IMR-90 (cell line): Measurements from ENCODE around the gene AQP1. TPM values are rescaled to one million over a fixed set of nuclear protein-coding genes. Genes with fewer than 3 reads are reported as not detected.

ENCODE experiments used
- ATAC-seq: fragments of 200-7000 bp; cut with Tn5 transposase; 2 replicates; pipeline ENCODE4 v1.9.1; 2020; ENCODE audit warnings: low read depth, mild to moderate bottlenecking, moderate library complexity
- BruUV-seq: library from RNA; stranded (reverse); fragments of 400-500 nt; replicated peaks from 2 replicates; lab custom pipeline; 2021; lab: Mats Ljungman, UMichigan
- CTCF ChIA-PET: fragments of 300-600 bp; formaldehyde crosslinking; extraction: SDS; loops from one replicate; lab custom pipeline; 2021; ENCODE audit warnings: antibody characterized with exemption; lab: Yijun Ruan, JAX
- POLR2A ChIA-PET: fragments of 300-600 bp; sonication (Branson Sonifier 250); formaldehyde crosslinking; loops from one replicate; lab custom pipeline; 2022; ENCODE audit warnings: antibody characterized with exemption; ENCODE audit not compliant: unreplicated experiment; lab: Charles Lee
- DNase-seq: peaks from one replicate; pipeline ENCODE4 v3.0.0; 2013
- H2AFZ ChIP-seq: replicated peaks from 2 replicates; pipeline ENCODE3; 2013; ENCODE audit warnings: low read length, mild to moderate bottlenecking; ENCODE audit not compliant: poor library complexity
- H2AK5ac ChIP-seq: 2 replicates; pipeline ENCODE4 v1.6.1; 2013; ENCODE audit warnings: low read depth, low read length, inconsistent platforms
- H2AK9ac ChIP-seq: replicated peaks from 2 replicates; pipeline ENCODE3; 2013; ENCODE audit warnings: mild to moderate bottlenecking, low read depth, low read length, moderate library complexity; ENCODE audit not compliant: poor library complexity
- H2BK120ac ChIP-seq: 2 replicates; pipeline ENCODE4 v1.6.1; 2013; ENCODE audit warnings: low read depth, low read length, inconsistent platforms
- H2BK15ac ChIP-seq: 3 replicates; pipeline ENCODE4 v1.6.1; 2013; ENCODE audit warnings: low read depth, low read length, inconsistent platforms
- H2BK20ac ChIP-seq: 2 replicates; pipeline ENCODE4 v1.6.1; 2013; ENCODE audit warnings: low read depth, mild to moderate bottlenecking, inconsistent platforms, low read length, moderate library complexity
- H2BK5ac ChIP-seq: 2 replicates; pipeline ENCODE4 v1.6.1; 2013; ENCODE audit warnings: mild to moderate bottlenecking, low read depth, low read length, inconsistent platforms; ENCODE audit not compliant: poor library complexity, severe bottlenecking
- H3K14ac ChIP-seq: replicated peaks from 2 replicates; pipeline ENCODE4 v1.6.1; 2013; ENCODE audit warnings: low read depth, low read length, inconsistent platforms
- H3K18ac ChIP-seq: 2 replicates; pipeline ENCODE4 v1.6.1; 2013; ENCODE audit warnings: low read depth, low read length, control low read depth
- H3K23ac ChIP-seq: 2 replicates; pipeline ENCODE4 v1.6.1; 2013; ENCODE audit warnings: low read depth, low read length, inconsistent platforms
- H3K27ac ChIP-seq: 2 replicates; pipeline ENCODE4 v1.5.1; 2013; ENCODE audit warnings: mild to moderate bottlenecking, control low read depth, low read length; ENCODE audit not compliant: insufficient read depth
- H3K27me3 ChIP-seq: 2 replicates; pipeline ENCODE4 v1.6.1; 2013; ENCODE audit warnings: low read length; ENCODE audit not compliant: control insufficient read depth, insufficient read depth
- H3K36me3 ChIP-seq: 2 replicates; pipeline ENCODE4 v1.6.1; 2013; ENCODE audit warnings: low read length, mixed read lengths; ENCODE audit not compliant: control insufficient read depth, insufficient read depth
- H3K4ac ChIP-seq: 2 replicates; pipeline ENCODE4 v1.6.1; 2013; ENCODE audit warnings: low read depth, low read length, inconsistent platforms
- H3K4me1 ChIP-seq: 2 replicates; pipeline ENCODE4 v1.6.1; 2013; ENCODE audit warnings: low read length, mixed read lengths; ENCODE audit not compliant: control insufficient read depth, insufficient read depth
- H3K4me2 ChIP-seq: 2 replicates; pipeline ENCODE4 v1.6.1; 2013; ENCODE audit warnings: low read depth, mild to moderate bottlenecking, control low read depth, low read length, moderate library complexity
- H3K4me3 ChIP-seq: 2 replicates; pipeline ENCODE4 v1.5.1; 2013; ENCODE audit warnings: low read depth, mild to moderate bottlenecking, control low read depth, low read length, moderate library complexity; ENCODE audit not compliant: insufficient read depth
- H3K56ac ChIP-seq: 2 replicates; pipeline ENCODE4 v1.6.1; 2013; ENCODE audit warnings: low read length, inconsistent platforms; ENCODE audit not compliant: insufficient read depth; ENCODE audit errors: extremely low read depth
- H3K79me1 ChIP-seq, 2 experiments: 2 replicates each; pipeline ENCODE4 v1.6.1; 2013; ENCODE audit warnings: low read length in 2 of 2, inconsistent platforms in 1 of 2, low read depth in 1 of 2
- H3K9ac ChIP-seq: 2 replicates; pipeline ENCODE4 v1.6.1; 2013; ENCODE audit warnings: low read depth, low read length, control low read depth
- H3K9me1 ChIP-seq: 2 replicates; pipeline ENCODE4 v1.6.1; 2013; ENCODE audit warnings: low read length, inconsistent platforms; ENCODE audit not compliant: insufficient read depth
- H3K9me3 ChIP-seq: 2 replicates; pipeline ENCODE4 v1.6.1; 2013; ENCODE audit warnings: low read length; ENCODE audit not compliant: control insufficient read depth, insufficient read depth
- H4K20me1 ChIP-seq: 2 replicates; pipeline ENCODE4 v1.6.1; 2013; ENCODE audit warnings: low read length, inconsistent platforms; ENCODE audit not compliant: insufficient read depth
- H4K5ac ChIP-seq: 2 replicates; pipeline ENCODE4 v1.6.1; 2013; ENCODE audit warnings: mild to moderate bottlenecking, low read depth, low read length, control low read depth
- H4K8ac ChIP-seq, 2 experiments: 2 replicates each; pipeline ENCODE4 v1.6.1; 2013; ENCODE audit warnings: low read depth in 2 of 2, low read length in 2 of 2, control low read depth in 1 of 2, inconsistent platforms in 1 of 2
- H4K91ac ChIP-seq: 2 replicates; pipeline ENCODE4 v1.6.1; 2013; ENCODE audit warnings: low read depth, low read length, inconsistent platforms; ENCODE audit not compliant: insufficient read depth
- BHLHE40 ChIP-seq: fragments of 150-350 bp; IDR thresholded peaks from 2 replicates; pipeline ENCODE4 v1.6.1; 2016; ENCODE audit warnings: mild to moderate bottlenecking, low read depth, low read length
- CEBPB ChIP-seq: IDR thresholded peaks from 2 replicates; pipeline ENCODE4 v1.6.1; 2012; ENCODE audit warnings: low read depth, low read length, improper control_type of control experiment
- CHD1 ChIP-seq: IDR thresholded peaks from 2 replicates; pipeline ENCODE4 v1.6.1; 2012; ENCODE audit warnings: low read depth, low read length, improper control_type of control experiment
- CTCF ChIP-seq: conservative IDR thresholded peaks from 2 replicates; pipeline ENCODE4 v1.5.1; 2012; ENCODE audit warnings: mild to moderate bottlenecking, low read depth, low read length, improper control_type of control experiment
- ELK1 ChIP-seq: fragments of 150-350 bp; IDR thresholded peaks from 2 replicates; pipeline ENCODE4 v1.6.1; 2016; ENCODE audit warnings: low read depth, mild to moderate bottlenecking, low read length, moderate library complexity, borderline replicate concordance
- FOS ChIP-seq: fragments of 150-350 bp; IDR thresholded peaks from 2 replicates; pipeline ENCODE4 v1.6.1; 2016; ENCODE audit warnings: low read depth, low read length
- MAFK ChIP-seq: IDR thresholded peaks from 2 replicates; pipeline ENCODE4 v1.6.1; 2012; ENCODE audit warnings: low read depth, low read length, improper control_type of control experiment
- MAZ ChIP-seq: IDR thresholded peaks from 2 replicates; pipeline ENCODE4 v1.6.1; 2012; ENCODE audit warnings: low read depth, mild to moderate bottlenecking, low read length, improper control_type of control experiment, moderate library complexity, borderline replicate concordance
- MXI1 ChIP-seq: IDR thresholded peaks from 2 replicates; pipeline ENCODE4 v1.6.1; 2012; ENCODE audit warnings: low read depth, mild to moderate bottlenecking, low read length, moderate library complexity, borderline replicate concordance
- NFE2L2 ChIP-seq: fragments of 150-350 bp; IDR thresholded peaks from 2 replicates; pipeline ENCODE4 v1.6.1; 2016; ENCODE audit warnings: low read depth, mild to moderate bottlenecking, low read length
- POLR2A ChIP-seq: IDR thresholded peaks from 2 replicates; pipeline ENCODE4 v1.6.1; 2012; ENCODE audit warnings: mild to moderate bottlenecking, low read depth, low read length
- RAD21 ChIP-seq: IDR thresholded peaks from 2 replicates; pipeline ENCODE4 v1.6.1; 2012; ENCODE audit warnings: low read length, improper control_type of control experiment
- RCOR1 ChIP-seq: IDR thresholded peaks from 2 replicates; pipeline ENCODE4 v1.6.1; 2012; ENCODE audit warnings: mild to moderate bottlenecking, low read length, improper control_type of control experiment; ENCODE audit not compliant: insufficient replicate concordance
- RFX5 ChIP-seq: IDR thresholded peaks from 2 replicates; pipeline ENCODE4 v1.8.0; 2012; ENCODE audit warnings: low read depth, mild to moderate bottlenecking, low read length, moderate library complexity
- SMC3 ChIP-seq: fragments of 150-350 bp; IDR thresholded peaks from 2 replicates; pipeline ENCODE4 v1.6.1; 2016; ENCODE audit warnings: low read depth, mild to moderate bottlenecking, antibody characterized with exemption, low read length, moderate library complexity
- WGBS, 2 experiments: methylation state at CpG; one replicate each; pipeline versions ENCODE4 v1.1.5 to v1.1.7; 2013; ENCODE audit warnings: missing lambda C conversion rate in 2 of 2; ENCODE audit not compliant: insufficient read length in 1 of 2; ENCODE audit errors: extremely low coverage in 2 of 2; 5-methylcytosine and 5-hydroxymethylcytosine counted together
- dilution Hi-C: fragments of 300-500 bp; cut with HindIII; formaldehyde crosslinking; loops from one replicate; pipeline ENCODE4 v1.14.3; 2018; ENCODE audit warnings: low sequenced_read_pairs; ENCODE audit not compliant: unreplicated experiment
- in situ Hi-C: fragments of 300-500 bp; cut with MboI; formaldehyde crosslinking; loops from 3 replicates; pipeline ENCODE4 v1.14.3; 2019; ENCODE audit warnings: low sequenced_read_pairs, inconsistent platforms, mixed read lengths
- intact Hi-C: fragments of 100-400 bp; cut with micrococcal nuclease; formaldehyde crosslinking; loops from 2 replicates; pipeline ENCODE4 v1.10.0; 2022
- polyA plus RNA-seq, 3 experiments: library from polyadenylated mRNA; depleted of rRNA; stranded (reverse); fragments of >200 nt; gene quantifications; 2 replicates each; pipeline ENCODE4 v1.2.3, GENCODE V29; 2012; ENCODE audit warnings: low replicate concordance in 1 of 3
- total RNA-seq: library from RNA; depleted of rRNA; stranded (reverse); fragments of >200 nt; gene quantifications from 2 replicates; pipeline ENCODE4 v1.2.3, GENCODE V29; 2012
- TF ChIP-seq, protein P1 (sequence below): fragments of 150-350 bp; IDR thresholded peaks from 2 replicates; pipeline ENCODE4 v1.6.1; 2017; ENCODE audit warnings: mild to moderate bottlenecking, antibody characterized with exemption, low read length, low read depth

AQP1 gene
- total and polyA plus RNA-seq, 2 of the 4 experiments (the other 2 are of a cell fraction): 0.18 to 0.39 TPM

DNA sequence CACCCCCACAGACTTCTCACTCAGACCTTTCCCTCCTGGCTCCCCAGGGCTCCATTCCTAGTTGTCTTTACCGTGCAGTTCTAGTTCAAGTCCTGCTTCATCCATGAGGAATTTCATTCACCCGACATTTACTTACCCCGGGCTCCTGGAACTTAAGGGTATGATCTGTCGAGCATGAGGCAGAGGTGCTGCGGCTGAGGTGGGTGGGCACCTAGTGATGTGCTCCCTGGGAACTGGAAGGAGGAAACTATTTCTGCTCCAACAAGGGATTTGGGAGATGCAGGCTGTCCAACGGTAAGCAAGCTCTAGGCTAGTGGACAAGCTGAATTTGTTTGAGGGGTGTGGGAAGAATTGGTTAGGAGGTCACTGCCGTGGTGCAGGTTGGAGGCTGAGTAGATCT lies 30.2 kb upstream of the AQP1 start:
- Histone ChIP-seq H3K36me3 (no peaks in the 10 kb centered on the region), H3K4me3 (no peak overlapping the region), H2AK9ac (no peak overlapping the region), H3K27me3 (0 out of 2 replicates have a peak, but pooled peaks cover 3% of the 10 kb centered on the region), H2AK5ac (no peak overlapping the region), H3K9me3 (no peaks in the 10 kb centered on the region), H2AFZ (no peak overlapping the region), H4K20me1 (no peaks in the 10 kb centered on the region), H3K4me2 (no peak overlapping the region), H3K27ac (no peak overlapping the region), H3K9ac (no peak overlapping the region), H2BK120ac (no peak overlapping the region), H4K8ac (no peak overlapping the region), H3K4ac (no peak overlapping the region), H3K23ac (no peak overlapping the region), H4K5ac (no peak overlapping the region), H2BK15ac (no peak overlapping the region), H3K18ac (no peak overlapping the region), H3K4me1 (0 out of 2 replicates have a peak, but pooled peaks cover 3% of the 10 kb centered on the region), H4K91ac (no peak overlapping the region), H2BK5ac (no peak overlapping the region), H2BK20ac (no peak overlapping the region), H3K9me1 (no peaks in the 10 kb centered on the region; the same call in 1 of the 2 replicates), H3K14ac (no peak overlapping the region), H3K79me1 (no peaks in the 10 kb centered on the region), H3K56ac (no peak overlapping the region)
- dilution Hi-C loops (no loop called here), in situ Hi-C loops (no loop called here), intact Hi-C loops (no loop called here)
- TF ChIP-seq, protein P1, sequence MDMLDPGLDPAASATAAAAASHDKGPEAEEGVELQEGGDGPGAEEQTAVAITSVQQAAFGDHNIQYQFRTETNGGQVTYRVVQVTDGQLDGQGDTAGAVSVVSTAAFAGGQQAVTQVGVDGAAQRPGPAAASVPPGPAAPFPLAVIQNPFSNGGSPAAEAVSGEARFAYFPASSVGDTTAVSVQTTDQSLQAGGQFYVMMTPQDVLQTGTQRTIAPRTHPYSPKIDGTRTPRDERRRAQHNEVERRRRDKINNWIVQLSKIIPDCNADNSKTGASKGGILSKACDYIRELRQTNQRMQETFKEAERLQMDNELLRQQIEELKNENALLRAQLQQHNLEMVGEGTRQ: no peak
- TF ChIP-seq POLR2A (no peak), BHLHE40 (no peak), FOS (no peak), MAFK (no peak), RAD21 (no peak), MAZ (no peak), CTCF (no peak), CHD1 (no peak), RFX5 (no peak), SMC3 (no peak), ELK1 (no peak), CEBPB (no peak), MXI1 (no peak), RCOR1 (no peak), NFE2L2 (no peak)
- POLR2A ChIA-PET: no interaction called here
- CTCF ChIA-PET: no interaction called here
- DNase-seq: no peak
- ATAC-seq: no peak
- WGBS, 2 experiments: 100% methylated on average over 1 of the region's 7 CpGs; no CpG with 5 or more reads in 1 of the 2 experiments
- no TSS peak for BruUV-seq
